Dermis blood vessel endothelial cell (primary cell): ENCODE data around the gene FXYD4. TPM values are rescaled to one million over a fixed set of nuclear protein-coding genes. Genes with fewer than 3 reads are reported as not detected.
"Not testable (repeated sequence)": the region's sequence is repeated elsewhere in the genome, so short reads cannot be mapped to it uniquely, and the experiment has no call there.

Experiments
- DNase-seq: peaks from one replicate; pipeline ENCODE4 v3.0.0; 2010
- total RNA-seq: library from RNA; depleted of rRNA; stranded (reverse); fragments of >200 nt; gene quantifications from 2 replicates; pipeline ENCODE4 v1.2.3, GENCODE V29; 2014

The FXYD4 gene
- total RNA-seq, 1 donor from 2014 or later = not detected

GRCh38 chr10:43376828-43377423, 5.5 kb downstream of the FXYD4 start:
- DNase-seq = no peak

- no peak for DNase-seq
Observed at GRCh38 chr10:43377424-43377883, 6.0 kb downstream of the FXYD4 start.

GRCh38 chr10:43380610-43381222, 9.3 kb downstream of the FXYD4 start:
- no peak for DNase-seq

GRCh38 chr10:43383204-43383971, 12.0 kb downstream of the FXYD4 start:
- DNase-seq = no peak

GRCh38 chr10:43384252-43385221, 13.1 kb downstream of the FXYD4 start:
- no peak for DNase-seq

GRCh38 chr10:43385412-43386004, 14.1 kb downstream of the FXYD4 start:
- DNase-seq = no peak

- no peak for DNase-seq
Observed at GRCh38 chr10:43386549-43386948, 15.1 kb downstream of the FXYD4 start.

GRCh38 chr10:43386981-43387677, 15.7 kb downstream of the FXYD4 start:
- DNase-seq = no peak

- DNase-seq = no peak
Observed at GRCh38 chr10:43387678-43388032, 16.2 kb downstream of the FXYD4 start.

GRCh38 chr10:43389867-43390266, 18.4 kb downstream of the FXYD4 start:
- DNase-seq = no peak

- no peak for DNase-seq
Observed at GRCh38 chr10:43390333-43390732, 18.9 kb downstream of the FXYD4 start.

GRCh38 chr10:43390759-43391158, 19.3 kb downstream of the FXYD4 start:
- DNase-seq = peak; percentile 69

GRCh38 chr10:43391496-43391895, 20.1 kb downstream of the FXYD4 start:
- DNase-seq = no peak

GRCh38 chr10:43392748-43393147, 21.3 kb downstream of the FXYD4 start:
- no peak for DNase-seq

GRCh38 chr10:43393186-43393585, 21.8 kb downstream of the FXYD4 start:
- DNase-seq = not testable (repeated sequence)

GRCh38 chr10:43393606-43394360, 22.3 kb downstream of the FXYD4 start:
- no peak for DNase-seq

- DNase-seq = no peak
Observed at GRCh38 chr10:43394868-43395267, 23.4 kb downstream of the FXYD4 start.

GRCh38 chr10:43395571-43396060, 24.2 kb downstream of the FXYD4 start:
- DNase-seq = peak; percentile 56

- peak; percentile 80 for DNase-seq
Observed at GRCh38 chr10:43396061-43396927, 24.9 kb downstream of the FXYD4 start.
